HT-29 (cell line): ENCODE data around the gene FAM131B. TPM values are rescaled to one million over a fixed set of nuclear protein-coding genes. Genes with fewer than 3 reads are reported as not detected.
"Not testable (repeated sequence)": the region's sequence is repeated elsewhere in the genome, so short reads cannot be mapped to it uniquely, and the experiment has no call there.

Experiments used
- DNase-seq: peaks from one replicate; pipeline ENCODE4 v3.0.0-alpha.2; 2015; ENCODE audit warnings: low spot score
- total RNA-seq: library from RNA; depleted of rRNA; stranded (reverse); fragments of >200 nt; shearing (Covaris generic); gene quantifications from 2 replicates; pipeline ENCODE4 v1.2.3, GENCODE V29; 2014; rRNA removed

FAM131B gene
- total RNA-seq, result 13.2 and 17.6 TPM in 2 replicates

DNA sequence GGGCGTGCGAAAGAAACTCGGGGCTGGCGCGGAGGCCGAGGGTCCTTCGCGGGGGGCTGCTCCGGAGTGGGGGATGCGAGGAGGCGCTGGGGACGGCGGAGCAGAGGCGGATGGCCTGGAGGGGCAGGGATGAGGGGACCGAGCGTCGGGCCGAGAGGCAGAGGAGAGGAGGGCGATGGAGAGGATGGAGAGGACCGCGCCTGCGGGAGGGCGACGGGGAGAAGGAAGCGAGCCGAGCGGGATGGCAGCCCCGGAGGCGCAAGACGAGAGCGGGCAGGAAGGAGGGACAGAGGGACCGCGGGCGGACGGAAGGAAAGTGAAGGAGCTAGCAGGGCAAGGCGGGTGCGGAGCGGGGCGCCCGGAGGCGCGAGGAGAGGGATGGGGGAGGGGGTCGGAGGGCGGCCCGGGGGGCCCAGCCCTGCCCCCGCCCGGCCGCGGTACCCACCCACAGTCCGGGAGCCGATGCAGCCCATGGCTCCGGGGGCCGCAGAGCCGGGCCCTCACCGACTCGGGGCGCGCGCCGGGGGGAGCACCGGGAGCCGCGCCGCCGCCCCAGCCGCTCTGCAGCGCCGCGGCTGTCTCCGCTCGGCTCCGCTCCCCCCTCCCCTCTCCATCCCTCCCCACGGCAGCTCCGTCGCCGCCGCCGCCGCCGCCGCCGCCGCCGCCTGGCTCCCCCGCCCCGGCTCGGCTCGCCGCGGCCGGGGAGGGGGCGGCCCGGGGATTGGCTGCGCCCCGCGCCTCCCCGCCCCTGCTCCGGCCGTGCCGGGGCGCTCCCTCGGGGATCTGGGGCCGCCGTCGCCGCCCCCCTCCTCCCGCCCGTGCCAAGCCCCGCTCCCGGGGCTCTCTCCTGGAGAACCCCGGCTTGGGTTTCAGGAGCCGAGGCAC is at the start of gene FAM131B:
Gene FAM131B (minus strand): TSS at position 583 of the 885 bp plus-strand sequence. CDS start 110 bp downstream, at position 473.
- no peak for DNase-seq

DNA sequence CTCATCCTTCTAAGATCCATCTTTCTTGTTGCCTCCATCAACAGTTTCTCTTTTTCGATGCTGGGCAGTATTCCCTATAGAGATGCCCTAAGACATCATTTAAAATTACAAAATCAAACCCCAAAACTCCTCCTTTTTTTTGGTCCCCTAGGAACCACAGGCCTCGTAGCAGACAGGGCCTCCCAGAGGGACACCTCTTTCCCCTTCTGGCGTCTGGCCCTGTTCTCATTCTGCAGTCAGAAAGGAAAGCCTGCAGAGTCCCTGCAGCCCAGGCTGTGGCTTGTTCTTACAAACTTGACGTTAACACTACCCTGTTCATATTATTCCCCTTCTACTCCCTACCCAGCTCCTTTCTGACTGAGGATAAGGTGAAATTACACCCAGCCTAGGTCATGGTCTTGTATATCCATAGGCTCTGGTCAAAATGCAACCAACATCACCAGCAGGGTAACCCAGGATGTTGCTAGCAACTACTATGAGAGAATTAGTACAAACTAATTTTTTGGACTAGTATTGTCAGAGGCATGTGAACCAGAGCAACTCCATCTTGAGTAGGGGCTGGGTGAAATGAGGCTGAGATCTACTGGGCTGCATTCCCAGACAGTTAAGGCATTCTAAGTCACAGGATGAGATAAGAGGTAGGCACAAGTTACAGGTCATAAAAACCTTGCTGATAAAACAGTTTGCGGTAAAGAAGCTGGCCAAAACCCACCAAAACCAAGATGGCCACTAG is 49.6 kb upstream of the FAM131B start:
- no peak for DNase-seq

DNA sequence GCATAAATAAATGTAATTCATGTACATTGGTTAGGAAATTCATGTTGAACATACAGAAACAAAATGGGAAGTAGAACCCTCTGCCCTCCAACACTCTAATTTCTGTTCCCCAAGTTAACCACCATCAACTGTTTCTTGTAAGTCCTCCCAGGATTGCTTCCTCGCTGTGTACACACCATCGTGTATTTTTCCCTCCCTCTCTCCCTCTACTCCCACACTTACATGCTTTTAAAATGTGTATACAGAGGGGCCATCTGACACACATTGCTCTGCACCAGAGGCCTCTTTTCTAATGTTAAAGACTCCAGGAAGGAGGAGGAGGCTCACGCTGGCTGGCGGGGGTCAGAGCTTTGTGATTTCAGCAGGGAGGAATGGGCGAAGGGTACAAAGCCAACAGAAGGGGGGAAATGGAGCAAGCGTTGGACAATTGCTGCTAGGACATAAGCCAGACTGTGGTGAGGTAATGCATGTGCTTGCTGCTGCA is 48.0 kb upstream of the FAM131B start:
- no peak for DNase-seq

DNA sequence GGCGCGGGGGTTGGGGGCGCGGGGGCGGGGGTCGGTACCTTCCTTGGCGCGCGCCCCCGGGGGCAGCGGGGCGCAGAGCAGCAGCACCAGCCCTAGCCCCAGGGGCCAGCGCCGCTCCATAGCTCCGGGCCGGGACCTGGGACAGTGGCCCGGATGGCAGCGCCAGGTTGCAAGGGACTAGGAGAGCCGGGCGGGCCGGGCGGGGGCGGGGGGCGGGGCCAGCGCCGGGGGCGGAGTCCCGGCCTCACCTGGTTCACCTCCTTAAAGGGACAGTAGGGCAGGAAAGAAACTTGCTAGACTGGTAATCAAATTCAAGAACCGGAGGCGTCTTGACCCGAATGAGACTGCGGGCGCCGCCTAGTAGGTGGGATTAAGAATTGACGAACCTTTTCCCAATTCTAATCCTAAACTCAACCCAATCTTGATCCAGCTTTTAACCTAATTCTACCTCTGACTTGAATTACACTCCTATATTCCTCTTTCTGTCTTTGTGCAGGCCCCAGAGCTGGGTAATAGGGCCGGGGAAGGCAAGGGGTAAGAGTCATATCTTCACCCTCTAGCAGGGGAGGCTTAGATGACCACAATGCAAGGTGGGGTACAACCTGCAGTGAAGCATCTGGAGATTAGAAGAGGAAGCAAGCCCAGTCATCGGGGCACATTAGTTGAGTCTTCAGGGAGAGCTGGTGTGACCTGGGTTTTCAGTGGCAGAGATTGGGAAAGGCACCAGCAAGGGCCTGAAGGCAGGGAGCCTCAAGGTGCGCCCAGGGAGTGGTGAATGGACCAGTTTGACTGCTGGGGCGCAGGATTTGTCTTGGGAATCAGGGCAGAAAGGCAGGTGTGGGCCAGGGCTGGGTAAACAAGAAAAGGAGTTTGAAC is 46.4 kb upstream of the FAM131B start, which contains the start of gene EPHA1:
Gene EPHA1 (minus strand): TSS at position 171 of the 876 bp plus-strand sequence. CDS start 51 bp downstream, at position 120.
- DNase-seq, result peak; percentile 91

DNA sequence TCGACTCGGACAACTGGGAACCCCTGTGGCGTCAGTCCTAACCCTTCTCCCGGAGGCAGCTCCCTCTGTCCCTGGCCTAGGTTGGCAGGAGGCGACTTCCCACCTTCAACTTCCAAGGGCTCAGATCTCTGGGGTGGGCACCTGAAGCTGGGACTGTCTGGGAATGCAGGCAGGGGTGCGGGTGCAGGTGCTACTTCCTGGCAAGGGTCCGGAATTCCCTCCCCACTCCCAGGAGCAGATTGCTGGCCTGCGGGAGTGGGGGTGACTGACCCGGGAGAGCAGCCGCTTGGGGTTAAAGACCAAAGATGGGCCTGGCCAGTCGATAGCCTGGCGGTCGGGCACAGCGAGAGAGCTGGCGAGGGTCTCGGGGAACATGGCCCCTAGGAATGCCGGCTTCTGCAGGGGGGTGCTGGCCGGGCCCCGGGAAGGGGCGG is 45.8 kb upstream of the FAM131B start:
- DNase-seq, result no peak

DNA sequence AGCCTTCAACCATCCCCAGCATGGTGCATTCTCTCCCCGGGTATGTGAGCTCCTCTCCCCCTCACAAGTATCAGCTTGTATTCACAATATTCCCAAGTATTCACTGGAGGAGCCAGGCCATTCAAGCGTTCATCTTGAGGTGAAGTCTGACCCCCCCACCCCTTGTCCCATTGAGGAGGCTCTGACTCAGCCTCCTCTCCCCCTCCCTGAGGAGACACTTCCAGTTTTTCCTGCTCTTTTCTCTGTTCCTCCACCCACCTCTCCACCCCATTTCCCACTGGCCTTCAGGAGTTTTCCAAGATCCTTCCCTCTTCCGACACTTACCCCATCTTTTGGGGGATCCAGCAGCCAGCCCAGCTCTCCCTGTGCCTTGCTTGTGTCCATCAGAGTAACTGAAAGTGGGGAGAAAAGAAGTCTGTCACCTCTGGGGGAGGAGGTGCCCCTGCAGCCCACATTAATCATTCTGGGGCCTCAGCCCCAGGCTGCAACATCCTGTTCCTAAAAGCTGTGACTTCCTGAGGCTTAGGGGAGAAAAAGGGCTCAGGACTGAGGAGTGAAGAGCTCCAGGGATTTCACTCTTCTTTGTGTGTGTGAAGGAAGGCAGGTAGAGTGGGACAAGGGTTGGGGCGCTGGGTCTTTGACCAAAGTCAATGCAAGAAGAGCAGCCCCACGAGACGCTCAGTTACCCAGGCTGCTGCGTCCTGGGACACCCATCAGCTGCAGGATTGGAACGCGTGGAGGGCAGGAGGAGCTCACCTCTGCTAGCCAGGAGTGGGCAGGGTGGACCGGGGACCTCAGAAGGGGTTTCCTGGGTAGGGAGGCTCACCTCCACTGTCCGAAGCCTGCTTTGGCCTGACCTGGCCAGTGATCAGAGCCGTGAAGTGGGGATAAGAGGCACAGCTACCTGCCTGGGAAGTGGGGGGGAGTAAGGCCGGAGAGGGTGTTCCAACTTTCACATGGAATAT is 45.1 kb upstream of the FAM131B start:
- DNase-seq, result peak; percentile 44

DNA sequence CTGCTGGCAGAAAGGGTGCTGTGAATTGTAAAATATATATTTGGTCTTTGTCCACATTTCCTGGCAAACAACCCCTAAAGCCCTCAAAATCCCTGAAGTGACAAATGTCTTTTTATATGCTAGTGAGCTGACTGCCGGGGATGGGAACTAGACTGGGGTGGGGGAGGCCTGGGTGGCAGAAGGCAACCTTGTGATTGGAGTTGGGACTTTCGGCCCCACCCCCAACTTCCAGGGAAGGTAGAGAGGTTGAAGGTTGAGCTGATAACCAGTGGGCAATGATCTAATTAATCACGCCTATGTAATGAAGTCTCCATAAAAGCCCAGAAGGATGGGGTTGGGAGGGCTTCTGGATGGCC is 43.5 kb upstream of the FAM131B start:
- no peak for DNase-seq

DNA sequence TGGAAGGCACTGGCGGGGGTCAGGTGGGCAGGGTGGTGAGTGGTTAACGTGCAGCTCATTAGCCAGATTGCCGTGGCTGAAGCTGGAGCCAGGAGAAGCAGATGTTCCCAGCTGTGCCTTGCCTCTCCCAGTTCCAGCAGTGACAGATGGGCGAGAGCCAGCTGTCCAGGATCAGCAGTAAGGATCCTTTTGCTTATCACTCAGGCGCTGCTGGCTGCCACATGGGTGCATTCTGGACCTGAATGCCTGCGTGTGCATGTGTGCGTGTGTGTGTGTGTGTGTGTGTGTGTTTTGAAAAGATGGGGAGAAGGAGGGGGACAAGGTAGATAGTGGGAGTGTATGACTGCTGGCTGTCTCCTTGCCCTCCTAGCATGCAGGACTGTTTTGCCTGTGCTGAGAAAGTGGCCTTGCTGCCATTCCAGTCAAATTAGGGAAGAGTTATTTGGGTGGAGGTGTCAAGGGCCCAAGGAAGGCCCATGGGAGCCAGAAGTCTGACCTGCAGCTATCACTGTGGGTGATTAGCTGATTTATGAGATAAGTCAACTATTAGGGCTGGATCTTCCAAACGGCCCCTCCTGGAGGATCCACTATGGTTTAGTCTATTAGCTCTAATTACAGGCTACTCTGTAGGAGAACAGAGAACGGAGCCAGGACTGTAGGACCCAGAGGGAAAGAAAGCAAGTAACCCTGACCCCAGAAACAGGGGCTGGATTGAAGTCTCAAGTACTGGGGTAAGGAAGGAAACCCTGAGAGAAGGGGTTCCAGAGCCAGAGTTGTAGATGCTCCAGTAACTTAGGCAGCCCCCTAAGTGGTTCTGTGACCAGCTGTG is 42.9 kb upstream of the FAM131B start:
- DNase-seq, result no peak

DNA sequence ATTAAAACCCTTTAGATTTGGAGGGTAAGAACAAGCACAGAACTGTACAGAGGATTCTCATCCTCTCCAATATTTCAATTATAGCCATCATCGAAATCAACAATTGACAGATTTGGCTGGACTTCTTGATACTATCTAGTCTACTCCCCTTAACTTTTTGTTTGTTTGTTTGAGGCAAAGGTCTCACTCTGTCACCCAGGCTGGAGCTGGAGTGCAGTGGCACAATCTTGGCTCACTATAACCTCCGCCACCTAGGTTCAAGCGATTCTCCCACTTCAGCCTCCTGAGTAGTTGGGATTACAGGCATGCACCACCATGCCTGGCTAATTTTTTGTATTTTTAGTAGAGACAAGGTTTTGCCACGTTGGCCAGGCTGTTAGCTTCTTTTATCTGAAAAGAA is 39.7 kb upstream of the FAM131B start:
- not testable (repeated sequence) for DNase-seq

DNA sequence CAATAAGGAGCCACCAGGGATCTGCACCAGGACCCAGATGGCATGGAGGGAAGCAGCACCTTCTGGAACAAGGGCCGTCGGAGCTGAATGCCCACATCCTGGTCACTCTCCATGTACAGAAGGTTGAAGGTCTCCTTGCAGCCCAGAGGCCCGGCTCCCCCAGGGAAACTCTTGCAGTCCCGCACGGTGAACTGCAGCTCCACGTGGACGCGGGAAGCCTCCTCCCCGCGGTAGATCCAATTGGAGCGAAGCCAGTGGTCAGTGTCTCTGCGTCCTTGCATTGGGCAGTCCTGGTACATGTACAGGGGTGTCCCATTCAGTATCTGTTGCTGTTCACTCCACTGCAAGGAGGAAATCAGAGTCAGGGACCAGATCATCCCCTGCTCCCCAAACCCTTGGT is 38.8 kb upstream of the FAM131B start:
- no peak for DNase-seq

DNA sequence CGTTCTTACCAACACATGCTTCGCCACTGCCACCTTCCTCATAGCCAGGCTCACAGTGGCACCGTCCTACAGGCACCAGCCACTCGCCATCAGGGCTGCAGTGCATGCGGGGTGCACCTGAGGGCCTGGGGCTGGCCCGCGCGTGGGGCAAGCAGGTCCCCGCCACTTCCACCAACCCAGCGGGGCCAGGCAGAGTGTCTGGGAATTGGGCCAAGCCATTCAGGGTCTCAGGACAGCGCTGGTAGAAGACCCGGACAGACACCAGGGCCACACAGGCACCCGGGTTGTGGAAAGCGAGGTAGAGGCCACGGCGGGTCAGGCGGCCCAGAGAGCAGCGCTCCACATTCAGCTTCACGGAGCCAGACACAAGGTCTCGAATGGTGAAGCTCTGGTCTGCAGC is 37.1 kb upstream of the FAM131B start:
- DNase-seq, result no peak

DNA sequence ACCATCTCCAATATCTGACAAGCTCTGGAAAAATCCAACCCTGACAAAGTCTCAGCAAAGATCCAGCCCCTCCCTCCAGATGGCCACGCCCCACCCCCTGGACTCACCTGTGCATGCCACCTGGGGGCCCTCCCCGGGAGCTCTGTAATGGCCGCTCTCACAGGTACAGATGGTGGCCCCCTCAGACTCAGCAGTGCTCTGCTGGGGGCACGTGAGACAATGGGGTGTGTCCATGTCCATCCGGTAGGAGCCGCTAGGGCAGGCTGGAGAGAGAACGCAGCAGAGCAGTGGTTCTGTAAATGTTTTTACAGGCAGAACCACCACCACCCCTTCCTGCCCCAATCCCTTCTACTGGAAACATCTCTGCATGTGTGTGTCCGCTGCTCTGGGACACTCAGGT is 36.6 kb upstream of the FAM131B start:
- DNase-seq, result no peak

DNA sequence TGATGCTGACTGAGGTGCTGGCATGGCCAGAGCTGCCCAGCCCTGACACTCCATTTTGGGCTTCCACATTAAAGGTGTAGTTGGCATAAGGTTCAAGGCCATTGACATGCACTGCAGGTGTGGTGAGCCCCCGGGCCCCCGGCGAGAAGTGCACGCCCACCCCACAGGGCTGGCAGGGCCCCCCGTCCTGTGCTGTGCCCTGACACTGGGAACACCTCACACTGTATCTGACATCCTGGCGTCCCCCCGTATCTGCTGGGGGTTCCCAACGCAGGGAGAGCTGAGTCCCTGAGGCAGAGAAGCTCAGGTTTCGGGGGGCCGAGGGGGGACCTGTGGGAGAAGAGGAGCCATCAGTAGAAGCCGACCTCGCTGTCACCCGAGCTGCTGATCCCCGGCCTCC is 36.1 kb upstream of the FAM131B start:
- DNase-seq, result no peak

DNA sequence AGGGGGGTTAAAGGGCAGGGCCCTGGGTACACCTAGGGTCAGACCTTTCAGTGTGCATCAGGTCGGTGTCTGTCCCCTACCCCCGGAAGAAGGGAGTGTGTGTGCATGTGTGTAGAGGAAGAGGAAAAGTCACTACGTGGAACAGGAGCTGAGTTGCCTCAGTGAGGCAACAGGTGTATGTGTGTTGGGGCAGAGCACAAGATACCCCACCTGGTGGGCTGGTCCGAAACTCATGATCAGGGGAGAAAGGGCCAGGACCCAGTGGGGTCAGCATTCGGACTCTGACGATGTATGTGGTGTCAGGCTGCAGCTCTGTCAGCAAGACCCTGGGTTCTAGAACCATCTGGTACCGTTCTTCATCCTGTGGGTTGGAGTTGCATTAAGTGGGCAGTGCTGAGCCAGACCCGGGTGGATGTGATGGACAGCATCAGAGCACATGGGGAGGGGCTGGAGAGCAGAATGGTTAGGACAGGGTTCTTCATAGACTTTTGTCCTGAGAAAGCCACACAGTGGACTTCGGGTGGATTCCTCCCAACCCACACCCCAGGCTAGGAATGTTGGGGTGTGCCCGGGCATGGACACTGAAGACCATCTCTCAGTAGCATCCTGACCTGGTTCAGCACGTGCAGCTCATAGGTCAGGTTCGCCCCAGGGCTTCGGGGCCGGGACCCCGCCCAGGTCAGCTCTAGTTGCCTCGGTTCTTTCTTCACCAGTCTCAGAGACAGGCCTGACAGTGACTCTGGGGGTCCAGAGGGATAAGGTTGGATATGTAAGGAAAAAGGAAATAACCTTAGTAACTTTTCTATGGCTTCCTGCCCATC is 35.4 kb upstream of the FAM131B start:
- DNase-seq, result no peak

DNA sequence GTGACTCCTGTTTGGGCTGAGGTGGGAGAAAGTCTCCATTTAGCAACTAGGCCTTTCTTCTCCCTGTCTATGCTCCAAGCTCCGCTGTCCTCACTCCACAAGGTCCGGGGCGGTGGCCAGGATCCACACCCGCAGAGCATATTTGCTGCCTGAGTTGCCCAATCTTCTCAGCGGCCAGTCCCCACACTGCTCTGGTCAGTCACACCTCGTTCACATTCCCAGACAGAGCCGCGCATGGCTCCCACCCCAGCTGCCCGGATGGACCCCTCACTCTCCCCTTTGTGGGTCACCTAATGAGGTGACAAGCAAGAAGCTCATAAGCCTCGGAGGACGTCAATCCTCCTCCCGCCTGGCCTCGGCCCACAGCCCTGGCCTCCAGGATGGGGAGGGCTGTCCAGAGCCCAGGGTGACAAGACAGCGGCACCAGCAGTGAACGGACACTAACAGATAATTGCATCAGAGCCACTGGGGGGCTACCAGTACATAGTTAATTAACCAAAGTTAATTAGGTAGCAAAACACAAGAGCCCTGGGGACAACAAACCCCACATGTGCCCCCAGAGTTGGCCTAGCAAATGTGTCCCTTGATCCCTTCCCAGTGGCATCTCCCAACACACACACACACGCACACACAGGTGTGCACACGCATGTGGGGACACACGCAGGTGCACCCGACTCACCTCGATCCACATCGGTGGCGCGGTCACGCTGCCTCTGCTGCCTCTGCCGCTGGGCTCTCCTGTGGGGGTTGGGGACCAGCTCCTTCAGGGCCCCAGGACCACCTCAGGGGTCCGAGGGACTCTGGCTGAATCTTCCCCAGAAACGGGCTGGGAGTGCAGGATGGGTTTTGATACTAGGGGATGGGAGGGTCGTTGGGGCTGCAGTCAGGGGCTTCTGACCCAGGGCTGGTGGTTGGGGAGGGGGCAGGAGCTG is 34.4 kb upstream of the FAM131B start:
- DNase-seq, result no peak

DNA sequence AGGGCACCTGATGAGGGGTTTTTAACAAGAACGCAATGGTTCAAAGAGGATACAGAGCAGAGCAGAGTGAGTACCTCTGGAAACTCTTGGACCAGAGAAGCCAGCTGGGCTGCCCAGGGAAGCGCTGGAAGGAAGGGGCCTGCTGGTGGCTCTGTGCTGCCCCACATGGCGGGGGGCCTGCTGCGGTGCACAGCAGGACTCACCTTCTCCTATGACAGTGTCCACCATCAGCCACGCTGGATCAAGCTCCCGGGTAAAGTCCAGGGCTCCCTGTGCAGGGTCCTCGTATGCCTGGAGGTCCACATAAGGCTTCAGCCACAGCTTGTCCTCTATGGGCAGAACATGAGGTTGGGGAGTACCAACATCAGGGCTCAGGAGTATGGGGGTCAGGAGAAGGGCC is 33.7 kb upstream of the FAM131B start:
- no peak for DNase-seq
